Large intestine (tissue), 3 donors: ENCODE data around the gene AFG1L. TPM values are rescaled to one million over a fixed set of nuclear protein-coding genes. Genes with fewer than 3 reads are reported as not detected.
"Not testable (repeated sequence)": the region's sequence is repeated elsewhere in the genome, so short reads cannot be mapped to it uniquely, and the experiment has no call there.

Experiments used
- DNase-seq, 2 donors: peaks; one replicate each; pipeline versions ENCODE4 v3.0.0 to v3.0.0-alpha.2; 2013
- H3K27ac ChIP-seq: one replicate; pipeline ENCODE4 v1.5.1; 2013; ENCODE audit warnings: low read length
- H3K27me3 ChIP-seq: 2 replicates; pipeline ENCODE4 v1.6.1; 2013; ENCODE audit warnings: low read length; ENCODE audit not compliant: control insufficient read depth, insufficient read depth
- H3K36me3 ChIP-seq: 2 replicates; pipeline ENCODE4 v1.6.1; 2013; ENCODE audit warnings: low read length; ENCODE audit not compliant: control insufficient read depth, insufficient read depth
- H3K4me1 ChIP-seq: one replicate; pipeline ENCODE4 v1.6.1; 2013; ENCODE audit warnings: low read length; ENCODE audit not compliant: control insufficient read depth, insufficient read depth
- H3K4me3 ChIP-seq: one replicate; pipeline ENCODE4 v1.5.1; 2013; ENCODE audit warnings: low read length
- H3K9me3 ChIP-seq: one replicate; pipeline ENCODE4 v1.6.1; 2013; ENCODE audit warnings: mild to moderate bottlenecking, low read depth, low read length, moderate library complexity; ENCODE audit not compliant: control insufficient read depth
- WGBS: methylation state at CpG from one replicate; pipeline ENCODE4 v1.1.5; 2013; ENCODE audit warnings: low lambda C conversion rate; ENCODE audit not compliant: insufficient coverage; 5-methylcytosine and 5-hydroxymethylcytosine counted together
- polyA plus RNA-seq: library from polyadenylated mRNA; unstranded; fragments of 120-200 nt; gene quantifications from one replicate; pipeline ENCODE4 v1.2.1, GENCODE V29; 2013

AFG1L gene
- polyA plus RNA-seq, 1 donor = 9.5 TPM

DNA sequence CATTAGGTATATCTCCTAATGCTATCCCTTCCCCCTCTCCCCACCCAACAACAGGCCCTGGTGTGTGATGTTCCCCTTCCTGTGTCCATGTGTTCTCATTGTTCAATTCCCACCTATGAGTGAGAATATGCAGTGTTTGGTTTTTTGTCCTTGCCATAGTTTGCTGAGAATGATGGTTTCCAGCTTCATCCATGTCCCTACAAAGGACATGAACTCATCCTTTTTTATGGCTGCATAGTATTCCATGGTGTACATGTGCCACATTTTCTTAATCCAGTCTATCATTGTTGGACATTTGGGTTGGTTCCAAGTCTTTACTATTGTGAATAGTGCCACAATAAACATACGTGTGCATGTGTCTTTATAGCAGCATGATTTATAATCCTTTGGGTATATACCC, 154.9 kb downstream of the AFG1L start:
- not testable (repeated sequence) for H3K27me3 ChIP-seq, H3K36me3 ChIP-seq

DNA sequence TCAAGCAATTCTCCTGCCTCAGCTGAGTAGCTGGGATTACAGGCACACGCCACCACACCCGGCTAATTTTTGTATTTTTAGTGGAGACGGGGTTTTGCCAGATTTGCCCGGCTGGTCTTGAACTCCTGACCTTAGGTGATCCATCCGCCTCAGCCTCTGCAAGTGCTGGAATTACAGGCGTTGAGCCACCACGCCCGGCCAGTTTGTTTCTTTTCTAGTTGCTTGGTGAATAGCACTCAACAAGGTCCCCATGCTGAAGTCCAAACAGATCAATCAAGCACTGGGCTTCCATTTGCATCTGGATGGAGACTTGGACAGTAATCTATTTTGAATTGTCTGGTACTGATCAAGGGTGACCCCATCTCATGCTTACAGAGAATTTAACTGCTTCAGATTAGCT, 157.0 kb downstream of the AFG1L start:
- H3K9me3 ChIP-seq = no peaks in the 10 kb centered on the region
- no peak overlapping the region for H3K4me3 ChIP-seq
- WGBS = 80% methylated on average over 1 of the region's 8 CpGs
- peak in 1 of 2 donors; percentile 34 for DNase-seq
- peaks cover 29% of the 10 kb centered on the region for H3K4me1 ChIP-seq
- no peaks in the 10 kb centered on the region for H3K36me3 ChIP-seq
- no peak overlapping the region for H3K27ac ChIP-seq
- H3K27me3 ChIP-seq = no peaks in the 10 kb centered on the region

More for the DNA sequence above, 154.9 kb downstream of the AFG1L start:
- H3K9me3 ChIP-seq, H3K4me3 ChIP-seq, H3K27ac ChIP-seq, DNase-seq: not testable (repeated sequence)
- no CpG with 5 or more reads among the region's 1 CpG for WGBS
- peaks cover 26% of the 10 kb centered on the region for H3K4me1 ChIP-seq

DNA sequence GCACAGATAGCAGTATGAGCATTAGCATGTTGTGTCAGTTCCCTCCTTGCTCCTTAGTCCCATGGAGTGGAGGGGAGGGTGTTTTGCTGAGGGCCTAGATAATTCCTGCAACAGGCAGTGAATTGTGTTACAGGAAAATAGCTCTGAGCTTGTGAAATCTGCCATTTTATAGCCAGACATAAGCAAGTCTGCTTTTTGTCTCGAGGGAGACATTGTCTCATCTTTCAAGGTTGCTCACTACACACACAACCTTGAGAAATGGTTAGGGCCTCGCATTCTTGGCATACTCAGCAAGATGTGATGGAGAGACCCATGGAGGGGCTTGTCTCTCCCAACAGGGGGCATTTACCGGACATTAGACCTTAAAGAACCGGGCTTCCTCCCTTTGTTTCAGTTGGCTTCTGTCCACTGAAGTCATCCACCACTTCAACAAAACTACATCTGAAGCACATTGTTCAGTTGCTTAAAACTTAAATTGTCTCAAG, 157.9 kb downstream of the AFG1L start:
- no peaks in the 10 kb centered on the region for H3K9me3 ChIP-seq
- H3K27me3 ChIP-seq = no peaks in the 10 kb centered on the region
- DNase-seq = peak; percentile 29 to 56
- peak overlapping the region; percentile 57 for H3K27ac ChIP-seq
- H3K4me1 ChIP-seq = peaks cover 29% of the 10 kb centered on the region
- H3K36me3 ChIP-seq = no peaks in the 10 kb centered on the region
- WGBS = no CpG with 5 or more reads among the region's 4 CpGs
- no peak overlapping the region for H3K4me3 ChIP-seq

DNA sequence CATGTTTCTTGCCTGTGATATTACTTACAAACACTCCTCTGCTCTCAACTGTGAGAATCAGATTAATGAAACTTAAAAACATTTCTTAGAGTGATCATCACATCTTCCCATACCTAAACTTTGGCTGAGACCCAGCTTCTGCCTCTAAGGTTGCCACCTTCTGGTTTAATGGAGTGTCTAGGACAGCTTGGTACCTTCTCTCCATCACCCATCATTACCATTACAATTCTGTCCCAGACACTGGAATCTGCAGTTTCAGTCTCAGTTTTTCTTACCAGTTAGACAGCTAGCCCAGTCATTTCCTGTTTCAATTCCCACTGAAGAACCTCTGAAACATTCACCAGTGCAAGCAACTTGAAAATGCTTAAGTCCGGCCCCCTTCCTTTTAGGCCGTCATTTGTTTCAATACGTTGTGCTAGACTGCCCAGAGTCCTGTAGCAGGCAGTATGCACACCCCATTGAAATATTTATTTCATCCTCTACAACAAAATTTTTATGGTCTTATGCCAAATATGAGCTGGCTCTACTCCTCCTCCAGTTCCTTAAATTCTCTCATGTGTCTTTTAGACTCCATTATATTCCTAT, 158.8 kb downstream of the AFG1L start:
- WGBS = 40% methylated on average over 3 of the region's 3 CpGs
- DNase-seq = peak in 1 of 2 donors; percentile 49
- H3K4me1 ChIP-seq = peaks cover 29% of the 10 kb centered on the region
- H3K27ac ChIP-seq = peak overlapping the region; percentile 57
- H3K9me3 ChIP-seq = no peaks in the 10 kb centered on the region
- H3K27me3 ChIP-seq = no peaks in the 10 kb centered on the region
- H3K4me3 ChIP-seq = no peak overlapping the region
- no peaks in the 10 kb centered on the region for H3K36me3 ChIP-seq

GRCh38 chr6:108454356-108454755, 159.5 kb downstream of the AFG1L start:
- H3K27ac ChIP-seq = peak overlapping the region; percentile 57

DNA sequence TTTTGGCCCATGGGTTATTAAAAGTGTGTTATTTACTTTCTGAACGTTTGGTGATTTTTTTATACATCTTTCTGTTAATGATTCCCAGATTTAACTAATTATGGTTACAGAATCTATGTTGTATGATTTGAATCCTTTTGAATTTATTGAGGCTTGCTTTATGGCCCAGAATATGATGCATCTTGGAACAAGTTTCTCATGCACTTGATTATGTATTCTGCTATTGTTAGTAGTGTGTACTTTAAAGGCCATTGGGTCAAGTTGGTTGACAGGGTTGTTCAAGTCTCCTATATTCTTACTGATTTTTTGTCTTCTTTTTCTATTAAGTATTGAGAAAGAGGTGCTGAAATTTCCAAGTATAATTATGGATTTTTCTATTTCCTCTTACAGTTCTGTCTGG, 160.8 kb downstream of the AFG1L start:
- no CpG with 5 or more reads among the region's 1 CpG for WGBS
- Histone ChIP-seq H3K27ac (peak overlapping the region; percentile 57), H3K27me3 (no peaks in the 10 kb centered on the region), H3K36me3 (no peaks in the 10 kb centered on the region), H3K9me3 (no peaks in the 10 kb centered on the region), H3K4me1 (peaks cover 29% of the 10 kb centered on the region), H3K4me3 (no peak overlapping the region)
- DNase-seq = no peak

More at GRCh38 chr6:108454356-108454755, 159.5 kb downstream of the AFG1L start:
- Histone ChIP-seq H3K4me1 (peaks cover 29% of the 10 kb centered on the region), H3K27me3 (no peaks in the 10 kb centered on the region), H3K4me3 (no peak overlapping the region), H3K9me3 (no peaks in the 10 kb centered on the region), H3K36me3 (no peaks in the 10 kb centered on the region)
- DNase-seq = peak; percentile 86 to 94
- no CpG with 5 or more reads among the region's 2 CpGs for WGBS

- no peaks in the 10 kb centered on the region for H3K4me1 ChIP-seq
- 60% methylated on average over 1 of the region's 4 CpGs for WGBS
- no peak overlapping the region for H3K4me3 ChIP-seq
- H3K9me3 ChIP-seq = no peaks in the 10 kb centered on the region
- no peak for DNase-seq
- H3K27me3 ChIP-seq = no peaks in the 10 kb centered on the region
- no peaks in the 10 kb centered on the region for H3K36me3 ChIP-seq
- no peak overlapping the region for H3K27ac ChIP-seq
Measured at GRCh38 chr6:108463784-108464183, 168.9 kb downstream of the AFG1L start.

GRCh38 chr6:108464418-108465097, 169.7 kb downstream of the AFG1L start:
- WGBS = 39% methylated on average over 4 of the region's 5 CpGs
- Histone ChIP-seq H3K27ac (no peak overlapping the region), H3K4me3 (no peak overlapping the region), H3K27me3 (no peaks in the 10 kb centered on the region), H3K4me1 (no peaks in the 10 kb centered on the region), H3K36me3 (no peaks in the 10 kb centered on the region), H3K9me3 (no peaks in the 10 kb centered on the region)
- no peak for DNase-seq

- Histone ChIP-seq H3K36me3 (no peaks in the 10 kb centered on the region), H3K9me3 (no peaks in the 10 kb centered on the region), H3K4me3 (no peak overlapping the region), H3K4me1 (no peaks in the 10 kb centered on the region), H3K27me3 (no peaks in the 10 kb centered on the region), H3K27ac (no peak overlapping the region)
- WGBS = 92% methylated on average over 2 of the region's 2 CpGs
- no peak for DNase-seq
Measured at GRCh38 chr6:108465098-108465495, 170.2 kb downstream of the AFG1L start.

GRCh38 chr6:108468346-108468745, 173.5 kb downstream of the AFG1L start:
- Histone ChIP-seq H3K27ac (no peak overlapping the region), H3K4me1 (no peaks in the 10 kb centered on the region), H3K27me3 (no peaks in the 10 kb centered on the region), H3K36me3 (no peaks in the 10 kb centered on the region), H3K4me3 (no peak overlapping the region), H3K9me3 (no peaks in the 10 kb centered on the region)
- WGBS = 91% methylated on average over 1 of the region's 1 CpG
- DNase-seq = no peak
